Fibroblast of skin of right quadriceps (primary cell): ENCODE measurements around the gene RERG.
"Not testable (repeated sequence)": the region's sequence is repeated elsewhere in the genome, so short reads cannot be mapped to it uniquely, and the experiment has no call there.

ENCODE experiments used
- DNase-seq: peaks from one replicate; pipeline ENCODE4 v3.0.0-alpha.2; 2013

RERG gene

DNA sequence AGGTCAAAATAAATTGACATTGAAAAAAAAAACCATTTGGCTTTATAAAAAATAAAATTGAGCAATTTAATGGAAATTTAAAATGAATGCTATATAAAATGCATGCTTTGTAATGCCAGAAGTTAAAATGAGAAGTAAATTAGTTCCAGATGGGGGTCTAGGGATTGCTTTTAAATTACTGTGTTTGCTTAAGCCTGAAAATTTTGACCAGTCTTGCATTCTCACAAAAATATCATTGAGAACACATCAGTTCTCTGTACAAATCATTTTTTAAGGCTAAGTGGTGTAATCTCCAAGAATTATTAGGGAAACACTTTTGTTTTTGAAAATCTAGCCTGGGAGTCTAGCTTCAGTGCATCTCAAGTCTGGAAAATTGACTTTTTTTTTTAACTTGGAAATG lies 90.7 kb downstream of the RERG start:
- peak; percentile 23 for DNase-seq

DNA sequence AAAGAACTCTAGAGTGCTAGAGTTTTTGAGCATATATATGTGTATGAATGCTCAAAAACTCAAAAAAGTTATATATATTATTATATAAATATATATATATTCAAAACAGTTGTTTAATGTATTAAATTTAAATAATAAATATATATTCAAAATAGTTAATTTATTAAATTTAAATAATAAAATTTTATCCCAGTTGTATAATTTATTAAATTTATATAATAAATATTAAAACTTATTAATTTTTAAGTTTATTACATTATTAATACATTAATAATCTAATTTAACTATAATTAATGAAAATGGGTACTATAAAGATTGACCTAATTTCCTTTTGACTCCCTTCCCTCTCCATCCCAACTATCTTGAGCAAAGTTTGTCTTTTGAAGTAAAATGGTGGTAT lies 97.8 kb downstream of the RERG start:
- DNase-seq: no peak

DNA sequence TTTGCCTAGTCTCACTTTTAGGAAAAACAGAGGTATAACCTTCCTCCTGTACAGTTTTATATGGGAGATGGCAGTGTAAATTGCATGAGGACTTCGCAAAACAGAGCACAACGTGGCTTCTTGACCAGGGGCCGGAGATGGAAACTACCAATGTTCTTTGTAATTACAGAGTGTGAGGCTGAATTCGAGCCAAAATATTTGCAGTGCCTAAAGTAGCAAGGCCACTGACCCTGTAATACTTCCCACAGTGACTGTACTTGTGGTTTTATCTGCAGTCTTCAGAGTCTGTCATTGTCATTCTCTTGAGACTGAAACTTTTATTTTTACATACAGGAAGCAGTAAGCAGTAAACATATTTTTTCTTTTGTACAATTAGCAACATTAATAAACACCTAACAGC lies 98.9 kb downstream of the RERG start:
- DNase-seq: no peak

DNA sequence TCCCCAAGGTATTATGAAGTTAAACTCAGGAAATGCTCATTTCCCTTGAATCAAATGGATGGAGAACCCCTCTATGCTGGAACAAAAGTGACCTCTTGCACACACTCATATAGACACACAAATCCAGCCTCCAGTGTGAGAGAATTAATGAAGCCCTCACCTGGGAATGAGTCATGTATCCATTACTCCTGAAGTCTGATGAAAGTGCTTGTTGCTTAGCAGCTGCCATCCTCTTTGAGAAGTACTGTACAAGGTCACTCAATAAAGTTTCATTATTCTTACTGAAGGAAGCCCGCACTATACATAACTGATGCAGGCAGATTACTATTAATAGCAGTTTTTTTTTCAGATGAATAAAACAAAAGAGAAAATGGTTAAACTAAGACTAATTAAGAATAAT lies 102.3 kb downstream of the RERG start:
- DNase-seq: no peak

DNA sequence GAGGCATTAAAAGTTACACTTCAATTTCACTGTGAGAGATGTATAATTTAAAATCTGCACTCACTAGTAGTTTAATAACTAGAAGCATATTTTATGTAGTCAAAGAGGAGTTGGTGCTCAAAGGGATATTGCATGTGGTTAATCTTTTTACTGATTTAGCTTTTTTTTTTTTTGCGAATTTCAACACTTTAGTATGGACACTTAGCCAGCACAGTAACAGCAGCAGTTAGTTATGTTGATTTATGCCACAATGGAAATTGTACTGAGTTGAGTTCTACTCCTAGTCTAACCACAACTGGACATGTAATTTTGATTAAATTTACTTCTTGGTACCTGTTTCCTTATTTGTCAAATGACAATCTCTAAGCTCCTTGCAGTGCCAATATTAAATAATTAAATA lies 104.2 kb downstream of the RERG start:
- no peak for DNase-seq

DNA sequence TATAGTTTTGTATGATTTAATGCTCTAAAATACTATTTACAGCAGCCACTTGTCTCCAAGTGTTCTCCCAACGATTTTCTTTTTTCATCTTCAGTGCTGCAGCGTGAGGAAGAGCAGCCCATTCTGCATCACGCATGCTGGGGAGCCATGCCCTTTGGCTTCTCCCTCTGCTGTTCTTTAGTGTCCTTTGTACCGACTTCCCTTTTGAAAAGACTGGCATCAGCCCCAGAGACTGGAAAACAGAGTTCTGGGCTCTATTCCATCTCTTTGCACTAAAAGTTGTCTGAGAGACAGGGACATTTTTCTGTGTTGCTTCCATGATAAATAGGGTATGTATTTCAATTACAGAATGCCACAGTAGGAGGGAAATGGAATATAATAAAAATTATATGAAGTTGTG lies 105.1 kb downstream of the RERG start:
- DNase-seq: no peak

DNA sequence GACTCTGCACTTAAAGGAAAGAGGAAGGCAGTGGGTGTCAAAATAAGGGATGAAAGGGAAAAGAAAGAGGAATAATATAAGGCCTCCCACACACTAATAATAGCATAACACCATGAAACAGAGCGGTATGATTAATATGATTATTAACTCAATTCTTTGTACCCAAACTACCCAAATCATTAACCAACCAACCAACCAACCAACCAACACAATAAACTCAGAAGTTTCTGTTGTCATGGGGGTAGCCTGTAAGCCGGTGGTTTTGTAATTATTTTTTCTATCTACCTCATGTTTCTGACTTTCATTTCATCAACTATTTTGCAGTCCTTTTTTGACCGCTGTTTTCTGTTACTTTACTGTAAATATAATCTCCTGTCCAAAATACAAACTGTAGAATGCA lies 105.8 kb downstream of the RERG start:
- no peak for DNase-seq

DNA sequence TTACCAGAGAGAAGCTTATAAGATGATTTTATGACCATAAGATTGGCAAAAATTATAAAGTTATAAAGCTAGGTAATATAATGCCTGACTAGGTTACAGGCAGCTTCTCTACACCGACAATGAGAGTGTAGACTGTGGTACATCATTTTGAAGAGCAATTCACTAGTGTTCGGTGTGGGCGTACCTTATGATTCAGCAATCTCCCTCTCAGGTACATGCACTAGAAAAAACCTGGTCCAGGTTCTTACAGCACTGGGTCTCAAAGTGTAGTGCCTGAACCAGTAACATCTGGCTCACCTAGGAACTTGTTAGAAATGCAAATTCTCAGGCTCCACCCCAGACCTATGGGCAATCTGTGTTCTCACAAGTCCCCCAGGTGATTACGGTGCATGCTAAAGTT lies 106.7 kb downstream of the RERG start:
- DNase-seq: no peak

DNA sequence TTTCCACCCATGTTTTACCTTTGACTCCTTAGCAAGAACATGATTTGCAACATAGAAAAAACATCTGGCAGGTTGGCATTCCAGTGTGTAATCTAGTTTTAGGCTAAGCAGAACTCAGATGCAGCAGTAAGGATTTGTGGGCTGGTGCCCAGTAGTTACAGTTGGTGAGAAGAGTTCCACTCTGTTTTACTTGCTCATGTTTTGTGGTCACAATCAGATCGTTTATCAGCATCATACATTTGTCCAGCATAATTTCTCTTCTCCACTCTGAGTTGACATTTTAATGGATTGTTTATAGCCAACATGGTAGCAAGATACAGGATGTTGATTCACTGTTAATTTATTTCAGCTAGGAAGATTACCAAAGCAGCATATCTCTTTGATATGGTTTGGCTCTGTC lies 128.4 kb downstream of the RERG start:
- no peak for DNase-seq

DNA sequence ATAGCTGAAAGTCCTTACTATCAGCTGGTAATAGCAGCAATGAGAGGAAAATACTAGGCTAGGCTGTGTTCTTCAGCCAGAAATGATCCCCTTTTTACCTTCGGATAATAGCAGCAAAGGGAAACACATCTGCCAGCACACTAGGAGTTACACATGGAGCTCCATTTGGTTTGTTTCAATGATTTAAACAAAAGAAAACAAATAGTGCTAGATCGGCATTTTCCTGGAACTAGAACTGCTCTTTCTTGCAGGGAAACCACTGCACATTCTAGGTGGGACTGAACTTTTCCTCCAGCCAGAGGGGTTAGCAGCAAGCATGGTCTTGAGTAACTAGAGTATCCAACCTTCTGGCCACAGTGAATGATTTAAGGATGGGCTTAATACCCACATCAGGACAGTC lies 130.8 kb downstream of the RERG start:
- DNase-seq: no peak

DNA sequence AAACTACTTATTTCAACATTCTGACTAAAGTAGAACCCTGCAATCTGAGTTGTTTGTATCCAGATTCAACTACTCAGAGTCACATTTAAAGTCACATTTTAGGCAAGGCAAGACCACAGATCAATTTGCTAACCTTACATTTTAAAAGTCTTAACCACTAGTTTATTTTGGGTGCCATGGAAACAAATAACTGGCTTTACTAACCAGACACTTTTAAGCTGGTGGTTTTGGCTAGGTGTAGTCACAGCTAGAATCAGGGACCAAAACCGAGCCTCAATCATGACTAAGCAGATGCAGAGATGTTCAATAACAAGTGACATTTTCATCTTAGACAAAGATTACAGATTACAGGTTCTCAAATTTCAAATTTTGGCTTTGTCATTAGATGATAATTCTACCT lies 133.1 kb downstream of the RERG start:
- no peak for DNase-seq

DNA sequence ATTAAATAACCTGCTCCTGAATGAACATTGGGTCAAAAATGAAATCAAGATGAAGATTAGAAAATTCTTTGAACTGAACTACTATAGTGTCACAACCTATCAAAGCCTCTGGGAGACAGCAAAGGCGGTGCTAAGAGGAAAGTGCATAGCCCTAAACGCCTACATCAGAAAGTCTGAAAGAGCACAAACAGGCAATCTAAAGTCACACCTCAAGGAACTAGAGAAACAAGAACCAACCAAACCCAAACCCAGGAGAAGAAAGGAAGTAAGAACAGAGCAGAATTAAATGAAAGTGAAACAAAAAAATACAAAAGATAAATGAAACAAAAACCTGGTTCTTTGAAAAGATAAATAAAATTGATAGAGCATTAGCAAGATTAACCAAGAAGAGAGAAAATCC lies 143.5 kb downstream of the RERG start:
- DNase-seq: not testable (repeated sequence)

DNA sequence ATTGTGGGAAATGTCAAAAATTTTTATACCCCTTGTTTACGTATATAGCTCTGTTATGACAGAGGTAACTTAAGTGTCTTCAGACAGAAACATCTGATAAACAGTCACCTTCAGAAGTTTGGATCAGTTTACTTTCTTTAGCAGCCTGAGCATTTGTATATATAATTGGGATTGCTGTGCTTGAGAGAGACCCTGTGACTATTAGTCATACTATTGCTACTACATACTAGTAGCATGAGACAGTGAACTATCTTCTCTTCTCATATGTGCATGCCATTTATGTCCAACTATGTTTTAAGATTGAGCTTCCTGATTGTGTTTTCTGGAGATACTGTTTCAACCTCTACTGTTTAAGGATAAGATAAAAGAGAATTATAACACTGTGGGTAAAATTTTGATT lies 146.9 kb downstream of the RERG start:
- DNase-seq: no peak

DNA sequence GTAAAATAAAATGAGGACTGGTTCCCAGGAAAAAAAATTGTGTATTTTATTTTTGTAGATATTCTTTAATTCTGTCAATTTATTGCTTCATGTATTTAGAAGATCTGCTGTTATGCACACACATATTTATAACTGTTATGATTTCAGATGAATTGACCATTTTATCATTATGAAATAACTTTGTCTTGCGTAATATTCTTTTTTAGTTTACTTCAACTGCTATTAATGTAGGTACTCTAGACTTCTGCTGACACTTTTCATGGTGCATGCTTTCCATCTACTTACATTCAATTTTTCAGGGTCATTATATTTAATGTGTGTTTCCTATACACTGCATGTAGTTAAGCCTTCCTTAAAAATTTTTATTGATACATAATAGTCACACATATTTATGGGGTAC lies 162.1 kb downstream of the RERG start:
- no peak for DNase-seq
